Gastroesophageal sphincter (tissue), 4 donors: ENCODE measurements around the gene DCAF12. TPM values are rescaled to one million over a fixed set of nuclear protein-coding genes. Genes with fewer than 3 reads are reported as not detected.
A peak's percentile ranks its signal among the peaks of the same experiment; 100 is the strongest.

Experiments used
- ATAC-seq: fragments of 150-250 bp; one replicate; pipeline ENCODE4 v1.9.1; 2016; ENCODE audit warnings: mild to moderate bottlenecking, moderate library complexity
- H3K27ac ChIP-seq, 4 donors: fragments of 200-600 bp; sonication (generic) in 3 of 4; 1 replicate in 3 of 4; 2 replicates in 1 of 4; pipeline ENCODE4 v1.5.1; 2016 to 2019
- H3K27me3 ChIP-seq: fragments of 200-600 bp; sonication (generic); one replicate; pipeline ENCODE4 v1.5.1; 2019
- H3K36me3 ChIP-seq, 2 donors: fragments of 200-600 bp; sonication (generic); one replicate each; pipeline ENCODE4 v1.5.1; 2019; ENCODE audit warnings: control low read depth in 1 of 2
- H3K4me1 ChIP-seq, 3 donors: fragments of 200-600 bp; sonication (generic); 1 replicate in 2 of 3; 2 replicates in 1 of 3; pipeline ENCODE4 v1.5.1; 2016 to 2019; ENCODE audit warnings: control low read depth in 2 of 3
- H3K4me3 ChIP-seq, 2 donors: fragments of 200-600 bp; sonication (generic); one replicate each; pipeline ENCODE4 v1.5.1; 2019; ENCODE audit warnings: mild to moderate bottlenecking in 1 of 2, moderate library complexity in 1 of 2
- H3K9me3 ChIP-seq, 3 donors: fragments of 200-600 bp; sonication (generic); one replicate each; pipeline ENCODE4 v1.5.1; 2017 to 2019; ENCODE audit warnings: control low read depth in 2 of 3
- CTCF ChIP-seq, 4 experiments: fragments of 200-600 bp in 2 of 4; fragments of 450-650 bp in 2 of 4; sonication (generic) in 1 of 4; IDR thresholded peaks; one replicate each; pipeline ENCODE4 v1.5.1; 2017 to 2019; ENCODE audit warnings: antibody characterized with exemption in 4 of 4, mild to moderate bottlenecking in 2 of 4, moderate library complexity in 2 of 4
- EP300 ChIP-seq: sonication (generic); formaldehyde crosslinking; IDR thresholded peaks from one replicate; pipeline ENCODE4 v1.6.1; 2017; ENCODE audit warnings: antibody characterized with exemption, mild to moderate bottlenecking
- POLR2A ChIP-seq, 2 donors: fragments of 450-650 bp; IDR thresholded peaks; one replicate each; pipeline ENCODE4 v1.6.1; 2017; ENCODE audit warnings: antibody characterized with exemption in 2 of 2, mild to moderate bottlenecking in 2 of 2, moderate library complexity in 1 of 2
- POLR2AphosphoS5 ChIP-seq: sonication (generic); formaldehyde crosslinking; IDR thresholded peaks from one replicate; pipeline ENCODE4 v1.6.1; 2017; ENCODE audit warnings: antibody characterized with exemption
- WGBS, 2 donors: methylation state at CpG; one replicate each; pipeline ENCODE4 v1.1.5; 2018; ENCODE audit warnings: low coverage in 1 of 2; 5-methylcytosine and 5-hydroxymethylcytosine counted together
- total RNA-seq, 4 donors: library from RNA; depleted of rRNA; stranded (reverse); fragments of >200 nt; gene quantifications; one replicate each; pipeline ENCODE4 v1.1.0, GENCODE V29; 2016

Gene DCAF12
- total RNA-seq, 4 donors from 2014 or later = 17.0 to 27.5 (median 24.4) TPM

DNA sequence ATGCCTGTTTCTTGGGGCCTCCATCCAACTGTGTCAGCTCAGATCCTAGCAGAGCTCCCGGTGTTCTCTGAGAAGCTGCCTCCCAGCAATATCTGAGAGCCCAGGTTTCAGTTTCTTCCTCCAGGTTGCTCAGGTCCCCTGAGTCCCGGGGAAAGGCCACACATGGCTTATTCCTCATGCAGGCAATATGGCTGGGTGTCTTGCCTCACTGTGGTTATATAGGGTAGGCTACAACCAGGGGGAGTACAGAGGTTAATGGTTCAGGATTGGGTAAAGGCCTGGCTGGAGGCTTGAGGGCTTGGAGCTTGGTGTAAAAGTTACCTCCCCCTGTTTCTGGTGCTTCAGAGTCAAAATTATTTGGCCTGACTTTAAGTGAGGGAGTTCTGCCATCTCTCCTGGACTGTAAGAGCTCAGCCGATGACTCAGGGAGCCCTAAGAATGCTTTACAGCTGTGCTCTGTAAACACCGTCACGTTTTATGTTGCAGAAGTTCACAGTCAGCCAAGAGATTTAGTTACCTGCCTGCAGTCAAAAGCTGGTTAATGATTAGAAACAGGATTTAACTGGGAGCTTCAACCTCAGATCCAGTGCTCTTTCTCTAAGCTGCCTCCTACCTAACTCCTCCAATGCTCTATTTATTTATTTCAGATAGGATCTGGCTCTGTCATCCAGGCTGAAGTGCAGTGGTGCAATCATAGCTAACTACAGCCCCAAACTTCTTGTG is 53.5 kb downstream of the DCAF12 start:
- 35 to 49% methylated on average over 2 to 4 of the region's 5 CpGs for WGBS, 2 donors
- ATAC-seq = peak; percentile 87
- peaks cover 0 to 21% (median 6%) of the 10 kb centered on the region in 3 donors for H3K4me1 ChIP-seq
- H3K9me3 ChIP-seq = no peaks in the 10 kb centered on the region
- H3K27ac ChIP-seq = peak overlapping the region in 3 of 4 donors; percentile 55 to 68 (median 61)
- no peaks in the 10 kb centered on the region for H3K36me3 ChIP-seq
- H3K27me3 ChIP-seq = no peaks in the 10 kb centered on the region
- H3K4me3 ChIP-seq = no peak overlapping the region
- TF ChIP-seq CTCF (IDR thresholded peaks at IDR 0.05) (no peak), POLR2A (IDR thresholded peaks at IDR 0.05) (no peak), POLR2AphosphoS5 (peak; percentile 68)

GRCh38 chr9:34072410-34072809 is 54.1 kb downstream of the DCAF12 start:
- H3K27ac ChIP-seq = peak overlapping the region in 3 of 4 donors; percentile 55 to 68 (median 61)

GRCh38 chr9:34070606-34071324 is 55.7 kb downstream of the DCAF12 start:
- Histone ChIP-seq H3K36me3 (no peaks in the 10 kb centered on the region), H3K9me3 (no peaks in the 10 kb centered on the region), H3K27me3 (no peaks in the 10 kb centered on the region), H3K4me3 (no peak overlapping the region), H3K4me1 (peaks cover 0 to 21% (median 6%) of the 10 kb centered on the region in 3 donors), H3K27ac (no peak overlapping the region)
- TF ChIP-seq POLR2AphosphoS5 (peak; percentile 29), POLR2A (IDR thresholded peaks at IDR 0.05) (no peak)
- 48 to 71% methylated on average over 5 of the region's 5 CpGs for WGBS, 2 donors
- ATAC-seq = no peak

More at GRCh38 chr9:34072410-34072809, 54.1 kb downstream of the DCAF12 start:
- Histone ChIP-seq H3K27me3 (no peaks in the 10 kb centered on the region), H3K9me3 (no peaks in the 10 kb centered on the region), H3K4me3 (no peak overlapping the region), H3K36me3 (no peaks in the 10 kb centered on the region), H3K4me1 (peaks cover 0 to 21% (median 6%) of the 10 kb centered on the region in 3 donors)
- no peak for TF ChIP-seq EP300
- TF ChIP-seq CTCF (IDR thresholded peaks at IDR 0.05) = no peak
- no peak for TF ChIP-seq POLR2A (IDR thresholded peaks at IDR 0.05)
- no peak for TF ChIP-seq POLR2AphosphoS5
- ATAC-seq = no peak
- 100% methylated on average over 2 of the region's 2 CpGs for WGBS, 2 donors

DNA sequence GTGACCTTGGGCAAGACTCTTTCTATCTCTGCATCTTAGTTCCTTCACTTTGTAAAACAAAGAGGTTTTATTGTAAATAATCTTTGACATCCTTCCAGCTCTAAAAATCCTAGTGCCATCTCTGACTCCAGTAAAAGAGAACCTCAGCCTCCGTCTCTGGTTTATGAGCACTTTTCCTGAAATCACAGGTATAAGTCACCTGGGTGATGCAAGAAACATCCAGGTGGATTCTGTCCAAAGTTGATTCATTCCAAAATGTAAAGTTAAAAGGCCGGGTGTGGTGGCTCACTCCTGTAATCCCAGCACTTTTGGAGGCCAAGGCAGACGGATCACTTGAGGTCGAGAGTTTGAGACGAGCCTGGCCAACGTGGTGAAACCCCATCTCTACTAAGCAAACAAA is 56.7 kb downstream of the DCAF12 start:
- Histone ChIP-seq H3K27ac (no peak overlapping the region), H3K9me3 (no peaks in the 10 kb centered on the region), H3K4me1 (peaks cover 0 to 21% (median 6%) of the 10 kb centered on the region in 3 donors), H3K27me3 (no peaks in the 10 kb centered on the region), H3K36me3 (no peaks in the 10 kb centered on the region), H3K4me3 (no peak overlapping the region)
- no peak for ATAC-seq
- no peak for TF ChIP-seq CTCF (IDR thresholded peaks at IDR 0.05)
- TF ChIP-seq POLR2A (IDR thresholded peaks at IDR 0.05) = no peak
- no peak for TF ChIP-seq EP300
- no peak for TF ChIP-seq POLR2AphosphoS5
- WGBS, 2 donors = 87 to 89% methylated on average over 5 of the region's 6 CpGs

DNA sequence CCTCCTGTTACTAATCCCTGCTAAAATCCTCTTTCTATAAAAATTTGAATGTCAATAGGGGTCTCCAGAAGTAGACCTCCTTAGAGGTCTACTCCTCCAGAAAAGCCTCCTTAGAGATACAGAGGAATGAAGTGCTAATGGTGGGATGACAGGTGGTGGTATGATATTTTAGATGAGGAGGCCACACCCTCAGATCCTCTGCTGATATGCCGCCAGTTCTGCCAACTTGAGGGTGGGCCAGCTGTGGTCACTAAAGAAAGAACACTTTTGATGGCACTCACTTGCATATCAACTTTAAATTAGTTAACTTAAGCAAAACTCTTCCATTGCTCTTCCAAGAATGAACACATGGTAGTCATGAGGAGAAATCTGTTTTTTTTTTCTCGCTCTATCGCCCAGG is 61.0 kb downstream of the DCAF12 start:
- Histone ChIP-seq H3K27ac (no peak overlapping the region), H3K36me3 (no peaks in the 10 kb centered on the region), H3K9me3 (no peaks in the 10 kb centered on the region), H3K4me1 (no peaks in the 10 kb centered on the region), H3K4me3 (no peak overlapping the region), H3K27me3 (no peaks in the 10 kb centered on the region)
- ATAC-seq = no peak
- TF ChIP-seq POLR2A (IDR thresholded peaks at IDR 0.05) = no peak
- TF ChIP-seq EP300 = no peak
- no peak for TF ChIP-seq CTCF (IDR thresholded peaks at IDR 0.05)
- TF ChIP-seq POLR2AphosphoS5 = no peak
- WGBS, 2 donors = 87 to 95% methylated on average over 3 of the region's 3 CpGs
